Ishikawa (cell line): ENCODE measurements around the gene FDXACB1.

Experiments used
- CEBPB ChIP-seq: IDR thresholded peaks from 2 replicates; pipeline ENCODE4 v1.6.1; 2012
- CREB1 ChIP-seq: IDR thresholded peaks from 2 replicates; pipeline ENCODE4 v1.6.1; 2012; ENCODE audit warnings: low read depth
- EGR1 ChIP-seq: IDR thresholded peaks from 2 replicates; pipeline ENCODE4 v1.6.1; 2012
- EP300 ChIP-seq: IDR thresholded peaks from 2 replicates; pipeline ENCODE4 v1.6.1; 2012; ENCODE audit warnings: borderline replicate concordance
- FOXM1 ChIP-seq: IDR thresholded peaks from 2 replicates; pipeline ENCODE4 v1.6.1; 2012; ENCODE audit warnings: low read depth, borderline replicate concordance
- MAX ChIP-seq: IDR thresholded peaks from 2 replicates; pipeline ENCODE4 v1.6.1; 2012
- NFIC ChIP-seq: IDR thresholded peaks from 2 replicates; pipeline ENCODE4 v1.6.1; 2012
- RAD21 ChIP-seq: IDR thresholded peaks from 2 replicates; pipeline ENCODE4 v1.6.1; 2012; ENCODE audit warnings: low read depth
- REST ChIP-seq: IDR thresholded peaks from 2 replicates; pipeline ENCODE4 v1.6.1; 2012; ENCODE audit warnings: low read depth, mild to moderate bottlenecking
- TAF1 ChIP-seq: IDR thresholded peaks from 2 replicates; pipeline ENCODE4 v1.6.1; 2012; ENCODE audit warnings: low read depth, mild to moderate bottlenecking
- TCF12 ChIP-seq: IDR thresholded peaks from 2 replicates; pipeline ENCODE4 v1.6.1; 2012; ENCODE audit warnings: low read depth
- TEAD4 ChIP-seq: IDR thresholded peaks from 2 replicates; pipeline ENCODE4 v1.6.1; 2012
- USF1 ChIP-seq: IDR thresholded peaks from 2 replicates; pipeline ENCODE4 v1.6.1; 2012
- YY1 ChIP-seq: IDR thresholded peaks from 2 replicates; pipeline ENCODE4 v1.6.1; 2012; ENCODE audit warnings: low read depth
- ZBTB7A ChIP-seq: IDR thresholded peaks from 2 replicates; pipeline ENCODE4 v1.6.1; 2012; ENCODE audit warnings: low read depth

Gene FDXACB1

DNA sequence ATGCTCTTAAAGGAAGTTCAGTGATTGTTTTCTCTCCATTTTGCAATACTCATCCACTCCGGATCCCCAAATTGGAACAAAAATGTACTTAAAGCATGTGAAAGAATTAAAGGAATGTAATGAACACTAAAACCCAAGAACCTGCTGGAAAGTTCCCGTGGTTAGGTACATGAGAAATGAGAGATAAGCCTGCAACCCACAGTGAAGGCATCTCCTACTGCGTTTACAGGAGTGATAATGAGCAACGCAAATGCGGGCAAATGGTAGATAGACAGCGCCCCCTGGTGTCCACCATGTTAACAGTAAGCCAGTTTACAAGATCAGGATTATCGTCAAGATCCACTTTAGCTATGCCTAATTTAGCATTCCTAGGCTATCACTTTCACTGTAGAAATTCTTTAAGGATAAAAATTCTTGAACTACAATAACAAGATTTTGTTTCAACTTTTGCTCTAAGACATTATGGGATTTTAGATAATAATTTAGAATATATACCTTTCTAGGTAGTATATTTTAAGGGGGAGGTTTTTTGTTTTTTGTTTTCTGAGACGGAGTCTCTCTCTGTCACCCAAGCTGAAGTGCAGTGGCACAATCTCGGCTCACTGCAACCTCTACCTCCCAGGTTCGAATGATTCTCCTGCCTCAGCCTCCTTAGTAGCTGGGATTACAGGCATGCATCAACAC lies 37.5 kb downstream of the FDXACB1 start:
- TF ChIP-seq RAD21 (peak; percentile 96), ZBTB7A (no peak)

DNA sequence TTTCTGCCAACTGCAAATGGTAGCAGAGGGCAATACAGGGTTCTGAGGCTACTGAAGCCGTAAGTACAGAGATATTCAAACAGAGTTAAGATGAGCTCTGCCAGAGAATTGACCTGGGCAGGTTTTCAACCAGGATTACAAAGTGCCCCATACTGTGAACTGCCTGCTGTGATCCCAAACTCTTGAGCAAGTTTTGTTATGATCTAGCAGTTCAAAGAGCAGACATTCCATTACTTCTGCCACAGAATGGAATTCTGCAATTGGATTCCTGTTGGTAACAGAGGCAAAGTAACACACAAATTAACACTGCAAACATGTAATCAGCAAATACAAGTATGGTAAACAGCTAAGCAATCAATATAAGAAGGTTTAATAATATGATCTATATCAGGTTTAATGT lies 38.8 kb downstream of the FDXACB1 start:
- no peak for TF ChIP-seq MAX
- peak; percentile 94 for TF ChIP-seq CEBPB
- no peak for TF ChIP-seq ZBTB7A
- peak; percentile 70; the same call in 1 of the 2 replicates for TF ChIP-seq EP300
- TF ChIP-seq YY1 = no peak
- TF ChIP-seq NFIC = peak; percentile 67
- TF ChIP-seq TAF1 = no peak
- no peak for TF ChIP-seq EGR1
- peak; percentile 60 for TF ChIP-seq TEAD4
- TF ChIP-seq RAD21 = no peak
- TF ChIP-seq REST = no peak
- no peak for TF ChIP-seq FOXM1
- TF ChIP-seq TCF12 = 0 out of 2 replicates have a peak, but pooled peaks have one; percentile 44
- TF ChIP-seq USF1 = no peak
- TF ChIP-seq CREB1 = no peak

DNA sequence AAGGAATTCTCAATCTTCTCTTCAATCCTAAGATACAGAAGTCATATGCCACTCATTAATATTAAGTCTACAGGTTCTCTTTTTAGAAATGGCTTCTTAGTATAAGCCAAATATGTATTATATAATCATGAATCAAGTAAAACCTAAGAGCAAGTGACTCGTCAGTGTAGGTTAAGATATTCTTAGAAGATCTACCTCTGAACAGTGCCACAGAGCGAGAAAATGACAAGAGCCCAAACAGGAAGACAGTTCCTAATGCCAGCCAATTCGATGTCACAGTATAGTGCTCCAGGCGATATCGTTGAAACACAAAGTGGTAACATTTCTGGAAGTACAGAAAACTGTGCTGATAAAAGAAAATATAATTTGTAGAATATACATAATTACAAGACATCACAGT lies 40.9 kb downstream of the FDXACB1 start:
- TF ChIP-seq NFIC = no peak
- no peak for TF ChIP-seq TAF1
- TF ChIP-seq EP300 = no peak
- TF ChIP-seq ZBTB7A = no peak
- no peak for TF ChIP-seq TCF12
- no peak for TF ChIP-seq USF1
- no peak for TF ChIP-seq TEAD4
- no peak for TF ChIP-seq EGR1
- TF ChIP-seq YY1 = no peak
- TF ChIP-seq MAX = no peak
- no peak for TF ChIP-seq CEBPB
- no peak for TF ChIP-seq CREB1
- no peak for TF ChIP-seq FOXM1
- no peak for TF ChIP-seq RAD21
- no peak for TF ChIP-seq REST

DNA sequence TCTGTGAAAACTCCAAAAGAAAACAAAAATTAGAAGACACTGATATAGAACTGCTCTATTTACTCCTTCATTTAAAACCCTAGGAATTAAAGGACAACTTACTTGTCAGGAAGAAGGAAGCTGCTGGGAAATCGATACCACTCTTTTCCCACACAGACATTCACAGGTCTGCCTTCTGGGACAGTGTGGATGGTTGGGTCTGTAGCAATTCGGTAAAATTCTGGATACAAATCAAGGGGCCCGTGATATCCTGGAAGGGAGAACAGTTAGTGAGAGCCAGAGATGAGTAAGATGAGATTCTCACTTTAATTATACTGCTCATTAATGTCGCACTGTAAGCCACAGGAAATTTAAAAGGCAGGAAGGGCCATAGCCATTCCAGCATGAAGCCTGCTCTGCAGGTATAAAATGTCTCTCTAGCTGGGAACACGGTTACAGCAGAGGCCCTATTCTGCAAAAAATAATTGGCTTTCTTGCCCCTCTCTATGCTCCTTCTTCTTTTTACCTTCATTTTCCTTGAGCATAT lies 41.5 kb downstream of the FDXACB1 start:
- TF ChIP-seq NFIC (no peak), ZBTB7A (no peak)

DNA sequence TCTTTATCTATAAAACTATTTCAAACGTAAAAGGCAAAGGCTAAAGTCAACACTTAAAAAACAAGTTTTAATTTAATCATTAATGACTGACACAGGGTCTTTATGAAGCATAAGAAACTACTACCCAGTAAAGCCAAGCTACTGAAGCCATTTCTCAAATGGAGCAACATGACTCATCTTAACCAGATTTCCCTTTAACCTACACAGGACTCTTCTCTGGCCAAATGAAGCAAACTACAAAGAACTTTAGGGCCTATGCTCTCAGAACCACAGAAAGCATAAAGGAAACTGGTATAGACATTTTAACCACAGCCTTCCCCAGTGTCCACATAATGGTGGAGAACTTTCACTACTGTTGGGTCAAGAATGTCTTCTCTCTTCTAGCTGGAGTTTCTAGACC lies 42.2 kb downstream of the FDXACB1 start:
- TF ChIP-seq REST (no peak), TCF12 (no peak), MAX (no peak), RAD21 (no peak), YY1 (no peak)
